H1 (cell line): ENCODE data around the gene ULBP1. TPM values are rescaled to one million over a fixed set of nuclear protein-coding genes. Genes with fewer than 3 reads are reported as not detected.
A peak's percentile ranks its signal among the peaks of the same experiment; 100 is the strongest.

Experiments used
- CTCF ChIA-PET: fragments of 300-600 bp; sonication (Branson Sonifier 250); formaldehyde crosslinking; loops from one replicate; lab custom pipeline; 2021; ENCODE audit not compliant: partially characterized antibody; lab: Charles Lee
- POLR2A ChIA-PET: fragments of 300-600 bp; sonication (Branson Sonifier 250); formaldehyde crosslinking; loops from one replicate; lab custom pipeline; 2021; ENCODE audit warnings: inconsistent platforms; ENCODE audit not compliant: partially characterized antibody; lab: Charles Lee
- DNase-seq, 2 experiments: peaks; one replicate each; pipeline versions ENCODE4 v3.0.0 to v3.0.0-alpha.2; 2010 to 2022; ENCODE audit warnings: low spot score in 2 of 2, low read depth in 1 of 2, mixed read lengths in 1 of 2
- FAIRE-seq: peaks from 2 replicates; lab custom pipeline; 2011; peaks lifted over from hg19 to GRCh38; lab: Jason Lieb, UNC
- H2AFZ ChIP-seq: 2 replicates; pipeline ENCODE4 v1.8.1; 2012; ENCODE audit warnings: low read length, inconsistent platforms
- H2AK5ac ChIP-seq: 2 replicates; pipeline ENCODE4 v1.6.1; 2013; ENCODE audit warnings: low read depth, low read length
- H2BK120ac ChIP-seq: replicated peaks from 2 replicates; pipeline ENCODE3; 2013; ENCODE audit warnings: low read depth, low read length, inconsistent platforms
- H2BK12ac ChIP-seq: 2 replicates; pipeline ENCODE4 v1.6.1; 2013; ENCODE audit warnings: low read depth, low read length
- H2BK15ac ChIP-seq: 2 replicates; pipeline ENCODE4 v1.6.1; 2013; ENCODE audit warnings: low read length
- H2BK20ac ChIP-seq: 2 replicates; pipeline ENCODE4 v1.6.1; 2013; ENCODE audit warnings: low read length
- H2BK5ac ChIP-seq: 2 replicates; pipeline ENCODE4 v1.6.1; 2013; ENCODE audit warnings: low read depth, low read length
- H3K14ac ChIP-seq: 2 replicates; pipeline ENCODE4 v1.6.1; 2013; ENCODE audit warnings: inconsistent platforms; ENCODE audit not compliant: insufficient read length
- H3K18ac ChIP-seq: 2 replicates; pipeline ENCODE4 v1.6.1; 2013; ENCODE audit warnings: low read length; ENCODE audit errors: extremely low read depth
- H3K23ac ChIP-seq: 2 replicates; pipeline ENCODE4 v1.6.1; 2013; ENCODE audit warnings: inconsistent platforms; ENCODE audit not compliant: insufficient read length
- H3K23me2 ChIP-seq: 2 replicates; pipeline ENCODE4 v1.6.1; 2013; ENCODE audit warnings: low read depth, low read length
- H3K27ac ChIP-seq: 2 replicates; pipeline ENCODE4 v1.6.1; 2011; ENCODE audit warnings: low read depth, low read length, inconsistent platforms
- H3K27me3 ChIP-seq, 4 experiments: replicated peaks in 1 of 4; 1 replicate in 1 of 4; 2 replicates in 3 of 4; pipeline versions ENCODE4 v1.6.1 to v1.8.1; 2011 to 2013; ENCODE audit warnings: low read length in 3 of 4, mild to moderate bottlenecking in 3 of 4, inconsistent platforms in 2 of 4, mixed read lengths in 2 of 4, moderate library complexity in 1 of 4; ENCODE audit not compliant: control insufficient read depth in 3 of 4, insufficient read depth in 3 of 4; ENCODE audit errors: extremely low read depth in 1 of 4
- H3K36me3 ChIP-seq, 4 experiments: 2 replicates each; pipeline versions ENCODE4 v1.6.1 to v1.8.1; 2011 to 2013; ENCODE audit warnings: mild to moderate bottlenecking in 4 of 4, low read length in 3 of 4, moderate library complexity in 2 of 4, control low read depth in 1 of 4, inconsistent platforms in 1 of 4; ENCODE audit not compliant: insufficient read depth in 4 of 4, control insufficient read depth in 2 of 4
- H3K4ac ChIP-seq: replicated peaks from 2 replicates; pipeline ENCODE3; 2013; ENCODE audit warnings: low read length, low read depth, mixed read lengths, inconsistent platforms; ENCODE audit not compliant: insufficient read length
- H3K4me1 ChIP-seq, 4 experiments: replicated peaks in 1 of 4; 1 replicate in 1 of 4; 2 replicates in 3 of 4; pipeline versions ENCODE4 v1.6.1 to v1.8.1; 2011 to 2013; ENCODE audit warnings: low read length in 3 of 4, inconsistent platforms in 2 of 4, mixed read lengths in 1 of 4; ENCODE audit not compliant: insufficient read depth in 4 of 4, control insufficient read depth in 3 of 4
- H3K4me2 ChIP-seq, 2 experiments: 2 replicates each; pipeline versions ENCODE4 v1.6.1 to v1.8.1; 2011 to 2013; ENCODE audit warnings: low read depth in 2 of 2, low read length in 2 of 2, control low read depth in 1 of 2, inconsistent platforms in 1 of 2, mild to moderate bottlenecking in 1 of 2; ENCODE audit not compliant: insufficient read depth in 1 of 2
- H3K4me3 ChIP-seq, 4 experiments: fragments of 200-600, 300-600 bp in 1 of 4; sonication (generic), shearing (Covaris generic), sonication (Bioruptor Twin) in 1 of 4; 2 replicates each; pipeline versions ENCODE4 v1.5.1 to v1.8.1; 2011 to 2016; ENCODE audit warnings: low read length in 4 of 4, low read depth in 3 of 4, control low read depth in 2 of 4, inconsistent platforms in 2 of 4, mild to moderate bottlenecking in 2 of 4, mixed read lengths in 1 of 4, moderate library complexity in 1 of 4; ENCODE audit not compliant: insufficient read depth in 2 of 4; ENCODE audit errors: extremely low read depth in 1 of 4
- H3K56ac ChIP-seq: replicated peaks from 2 replicates; pipeline ENCODE3; 2013; ENCODE audit warnings: low read depth, mild to moderate bottlenecking, mixed read lengths, low read length, inconsistent platforms; ENCODE audit not compliant: insufficient read length
- H3K79me1 ChIP-seq: 2 replicates; pipeline ENCODE4 v1.6.1; 2013; ENCODE audit warnings: low read depth, low read length, control low read depth
- H3K79me2 ChIP-seq, 2 experiments: 2 replicates each; pipeline versions ENCODE4 v1.6.1 to v1.8.1; 2012 to 2013; ENCODE audit warnings: low read length in 2 of 2, mild to moderate bottlenecking in 2 of 2, inconsistent platforms in 1 of 2; ENCODE audit not compliant: insufficient read depth in 2 of 2, control insufficient read depth in 1 of 2
- H3K9ac ChIP-seq, 4 experiments: replicated peaks in 1 of 4; 1 replicate in 1 of 4; 2 replicates in 3 of 4; pipeline versions ENCODE4 v1.6.1 to v1.8.1; 2011 to 2013; ENCODE audit warnings: low read depth in 3 of 4, low read length in 3 of 4, control low read depth in 2 of 4, mild to moderate bottlenecking in 2 of 4, moderate library complexity in 2 of 4, inconsistent platforms in 1 of 4; ENCODE audit errors: extremely low read depth in 1 of 4
- H3K9me3 ChIP-seq, 2 experiments: 2 replicates each; pipeline versions ENCODE4 v1.6.1 to v1.8.1; 2012 to 2013; ENCODE audit warnings: mild to moderate bottlenecking in 2 of 2, moderate library complexity in 2 of 2, control low read depth in 1 of 2, inconsistent platforms in 1 of 2, low read depth in 1 of 2, low read length in 1 of 2, mixed read lengths in 1 of 2; ENCODE audit not compliant: insufficient read depth in 2 of 2
- H4K20me1 ChIP-seq, 2 experiments: replicated peaks in 1 of 2; 2 replicates each; pipeline versions ENCODE3 to v1.8.1; 2011 to 2013; ENCODE audit warnings: inconsistent platforms in 2 of 2, low read length in 2 of 2, mild to moderate bottlenecking in 1 of 2; ENCODE audit not compliant: insufficient read depth in 2 of 2, control insufficient read depth in 1 of 2
- H4K5ac ChIP-seq: 2 replicates; pipeline ENCODE4 v1.6.1; 2013; ENCODE audit warnings: low read length, low read depth, mixed read lengths, inconsistent platforms; ENCODE audit not compliant: insufficient read length
- H4K8ac ChIP-seq: 2 replicates; pipeline ENCODE4 v1.8.0; 2013; ENCODE audit warnings: mild to moderate bottlenecking, moderate library complexity, low read length, inconsistent platforms; ENCODE audit not compliant: insufficient read depth; ENCODE audit errors: extremely low read depth
- H4K91ac ChIP-seq: replicated peaks from 2 replicates; pipeline ENCODE3; 2013; ENCODE audit warnings: low read length, mixed read lengths, inconsistent platforms; ENCODE audit not compliant: insufficient read length
- CBX8 ChIP-seq: fragments of 300-800, 300-1000 bp; sonication (generic); IDR thresholded peaks from 2 replicates; pipeline ENCODE4 v1.7.1; 2016; ENCODE audit warnings: low read depth, low read length, borderline replicate concordance
- CHD2 ChIP-seq: IDR thresholded peaks from 2 replicates; pipeline ENCODE4 v1.6.1; 2012; ENCODE audit warnings: low read length, improper control_type of control experiment
- EZH2 ChIP-seq: fragments of 200-600 bp; sonication (generic); IDR thresholded peaks from 2 replicates; pipeline ENCODE4 v1.7.1; 2012; ENCODE audit warnings: low read depth, mild to moderate bottlenecking, moderate library complexity, low read length, inconsistent platforms; ENCODE audit not compliant: severe bottlenecking
- RFX5 ChIP-seq: IDR thresholded peaks from 2 replicates; pipeline ENCODE4 v1.6.1; 2011; ENCODE audit warnings: low read depth, low read length, improper control_type of control experiment, borderline replicate concordance
- RNF2 ChIP-seq: fragments of 200-900, 300-1000 bp; sonication (generic); IDR thresholded peaks from 2 replicates; pipeline ENCODE4 v1.7.1; 2016; ENCODE audit warnings: borderline replicate concordance, low read depth, mild to moderate bottlenecking, antibody characterized with exemption, low read length; ENCODE audit not compliant: poor library complexity, severe bottlenecking; ENCODE audit errors: missing control alignments
- SUZ12 ChIP-seq: fragments of 200-600 bp; sonication (generic); IDR thresholded peaks from 2 replicates; pipeline ENCODE4 v1.6.1; 2012; ENCODE audit warnings: mild to moderate bottlenecking, inconsistent platforms, low read length, moderate library complexity, mixed read lengths
- WGBS, 2 experiments: shearing (Covaris generic) in 1 of 2; methylation state at CpG; one replicate each; pipeline versions ENCODE4 v1.1.6 to v1.1.7; 2013 to 2015; ENCODE audit warnings: low lambda C conversion rate in 2 of 2, mixed read lengths in 2 of 2, inconsistent platforms in 1 of 2, low coverage in 1 of 2, missing lambda C conversion rate in 1 of 2; ENCODE audit not compliant: insufficient replicate concordance in 2 of 2, insufficient coverage in 1 of 2, insufficient read length in 1 of 2; ENCODE audit errors: extremely low coverage in 1 of 2, missing lambda C conversion rate in 1 of 2; 5-methylcytosine and 5-hydroxymethylcytosine counted together
- polyA plus RNA-seq, 7 experiments: library from polyadenylated mRNA; depleted of rRNA in 3 of 7; stranded (reverse) in 5 of 7; unstranded in 2 of 7; fragments of >200 nt in 5 of 7; fragments of 200-250 nt in 2 of 7; gene quantifications; 1 replicate in 5 of 7; 2 replicates in 1 of 7; 4 replicates in 1 of 7; pipeline versions ENCODE4 v1.2.1 to v1.2.3, GENCODE V29; 2011 to 2013; ENCODE audit warnings: missing spikeins in 2 of 7, mixed read lengths in 2 of 7
- total RNA-seq: library from RNA; stranded (reverse); fragmentation: NEBNext Ultra II Directional; extraction: Animal tissue kit (Norgen Biotek cat#: 25700); gene quantifications from 2 replicates; pipeline ENCODE4 v1.2.1, GENCODE V29; 2021
- TF ChIP-seq, protein P1 (sequence below), 3 experiments: IDR thresholded peaks; 1 replicate in 2 of 3; 2 replicates in 1 of 3; pipeline versions ENCODE4 v1.5.1 to v1.6.1; 2011; ENCODE audit warnings: low read length in 3 of 3, mild to moderate bottlenecking in 3 of 3, inconsistent platforms in 2 of 3, low read depth in 1 of 3, moderate library complexity in 1 of 3; ENCODE audit not compliant: insufficient read depth in 1 of 3; ENCODE audit errors: control extremely low read depth in 1 of 3

Gene ULBP1
- total and polyA plus RNA-seq, 2 of the 8 experiments (the other 6 are each of a cell fraction or from before 2014, with no cell fraction given): 0.32 to 0.60 TPM

DNA sequence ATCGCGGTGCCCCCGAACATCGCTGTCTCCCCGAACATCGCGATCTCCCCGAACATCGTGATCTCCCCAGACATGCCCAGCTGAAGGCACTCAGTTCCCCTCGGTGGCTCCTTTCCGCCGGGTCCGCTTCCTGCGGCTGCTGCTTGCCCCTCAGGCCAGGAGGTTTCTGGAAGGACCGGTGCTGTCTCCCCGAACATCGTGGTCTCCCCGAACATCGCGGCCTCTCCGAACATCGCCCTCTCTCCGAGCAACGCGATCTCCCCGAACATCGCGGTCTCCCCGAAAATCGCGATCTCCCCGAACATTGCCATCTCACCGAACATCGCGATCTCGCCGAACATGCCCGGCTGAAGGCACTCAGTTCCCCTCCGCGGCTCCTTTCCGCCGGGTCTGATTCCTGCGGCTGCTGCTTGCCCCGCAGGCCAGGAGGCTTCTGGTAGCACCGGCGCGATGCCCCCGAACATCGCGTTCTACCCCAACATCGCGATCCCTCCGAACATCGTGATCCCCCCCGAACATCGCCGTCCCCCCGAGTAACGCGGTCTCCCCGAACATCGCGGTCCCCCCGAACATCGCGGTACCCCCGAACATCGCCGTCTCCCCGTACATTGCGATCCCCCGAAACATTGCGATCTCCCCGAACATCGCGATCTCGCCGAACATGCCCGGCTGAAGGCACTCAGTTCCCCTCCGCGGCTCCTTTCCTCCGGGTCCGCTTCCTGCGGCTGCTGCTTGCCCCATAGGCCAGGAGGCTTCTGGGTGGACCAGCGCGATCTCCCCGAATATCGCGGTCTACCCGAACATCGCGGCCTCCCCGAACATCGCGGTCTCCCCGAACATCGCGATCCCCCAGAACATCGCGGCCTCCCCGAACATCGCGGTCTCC is 808 bp downstream of the ULBP1 start:
- Histone ChIP-seq H2BK12ac (peak overlapping the region; percentile 87), H2BK120ac (no peak overlapping the region), H3K4me1 (peaks cover 0 to 20% (median 17%) of the 10 kb centered on the region in 4 experiments; a peak in 5 of 7 replicates), H2BK5ac (peak overlapping the region; percentile 66; the same call in 1 of the 2 replicates), H3K4me2 (peak overlapping the region; percentile 89 to 96), H3K4ac (no peak overlapping the region), H4K8ac (peak overlapping the region; percentile 86), H3K18ac (peak overlapping the region; percentile 93), H2AK5ac (0 out of 2 replicates have a peak overlapping the region, but pooled peaks have one; percentile 75), H3K4me3 (peak overlapping the region; percentile 53 to 75 (median 58)), H2BK15ac (no peak overlapping the region), H4K5ac (no peak overlapping the region), H3K9ac (peak overlapping the region in 2 of 4 experiments; percentile 20 to 42; a peak in 4 of 7 replicates), H3K27me3 (peaks cover 41 to 87% (median 72%) of the 10 kb centered on the region in 4 experiments), H3K23ac (no peak overlapping the region), H3K56ac (no peak overlapping the region), H3K79me2 (no peaks in the 10 kb centered on the region), H3K23me2 (peaks cover 9% of the 10 kb centered on the region; the same call in 1 of the 2 replicates), H3K79me1 (no peaks in the 10 kb centered on the region), H3K14ac (no peak overlapping the region), H3K9me3 (no peaks in the 10 kb centered on the region), H3K27ac (no peak overlapping the region), H4K20me1 (peaks cover 7 to 10% of the 10 kb centered on the region in 2 experiments), H4K91ac (peak overlapping the region; percentile 30), H2AFZ (peak overlapping the region; percentile 56; the same call in 1 of the 2 replicates), H2BK20ac (no peak overlapping the region), H3K36me3 (no peaks in the 10 kb centered on the region)
- FAIRE-seq: no peak
- DNase-seq: peak in 1 of 2 experiments; percentile 76
- ChIA-PET POLR2A (interaction anchor here (0.7 to 1.2 kb wide), 6 partner anchors 9 to 42 kb away, joined by 3 to 6 read pairs (median 4); no protein-coding TSS in a partner anchor), CTCF (interaction anchor here (0.7 to 1.1 kb wide), 3 partner anchors 10 to 52 kb away, joined by 3 to 4 read pairs (median 3); no protein-coding TSS in a partner anchor)
- 3% methylated on average over 52 of the region's 103 CpGs; no CpG with 5 or more reads in 1 of the 2 experiments for WGBS, 2 experiments
- TF ChIP-seq RNF2 (peak; percentile 84), EZH2 (peak; percentile 100), SUZ12 (peak; percentile 100), RFX5 (no peak), CHD2 (0 out of 2 replicates have a peak, but pooled peaks have one; percentile 16), CBX8 (peak; percentile 46; the same call in 1 of the 2 replicates)
- TF ChIP-seq, protein P1, sequence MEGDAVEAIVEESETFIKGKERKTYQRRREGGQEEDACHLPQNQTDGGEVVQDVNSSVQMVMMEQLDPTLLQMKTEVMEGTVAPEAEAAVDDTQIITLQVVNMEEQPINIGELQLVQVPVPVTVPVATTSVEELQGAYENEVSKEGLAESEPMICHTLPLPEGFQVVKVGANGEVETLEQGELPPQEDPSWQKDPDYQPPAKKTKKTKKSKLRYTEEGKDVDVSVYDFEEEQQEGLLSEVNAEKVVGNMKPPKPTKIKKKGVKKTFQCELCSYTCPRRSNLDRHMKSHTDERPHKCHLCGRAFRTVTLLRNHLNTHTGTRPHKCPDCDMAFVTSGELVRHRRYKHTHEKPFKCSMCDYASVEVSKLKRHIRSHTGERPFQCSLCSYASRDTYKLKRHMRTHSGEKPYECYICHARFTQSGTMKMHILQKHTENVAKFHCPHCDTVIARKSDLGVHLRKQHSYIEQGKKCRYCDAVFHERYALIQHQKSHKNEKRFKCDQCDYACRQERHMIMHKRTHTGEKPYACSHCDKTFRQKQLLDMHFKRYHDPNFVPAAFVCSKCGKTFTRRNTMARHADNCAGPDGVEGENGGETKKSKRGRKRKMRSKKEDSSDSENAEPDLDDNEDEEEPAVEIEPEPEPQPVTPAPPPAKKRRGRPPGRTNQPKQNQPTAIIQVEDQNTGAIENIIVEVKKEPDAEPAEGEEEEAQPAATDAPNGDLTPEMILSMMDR (IDR thresholded peaks at IDR 0.05; ENCODE audit: control extremely low read depth in 1 of 3, insufficient read depth in 1 of 3, low read depth in 1 of 3, low read length in 3 of 3): no peak
